Measurements from ENCODE around the gene HCK.
A peak's percentile ranks its signal among the peaks of the same experiment; 100 is the strongest.

Gene HCK

DNA sequence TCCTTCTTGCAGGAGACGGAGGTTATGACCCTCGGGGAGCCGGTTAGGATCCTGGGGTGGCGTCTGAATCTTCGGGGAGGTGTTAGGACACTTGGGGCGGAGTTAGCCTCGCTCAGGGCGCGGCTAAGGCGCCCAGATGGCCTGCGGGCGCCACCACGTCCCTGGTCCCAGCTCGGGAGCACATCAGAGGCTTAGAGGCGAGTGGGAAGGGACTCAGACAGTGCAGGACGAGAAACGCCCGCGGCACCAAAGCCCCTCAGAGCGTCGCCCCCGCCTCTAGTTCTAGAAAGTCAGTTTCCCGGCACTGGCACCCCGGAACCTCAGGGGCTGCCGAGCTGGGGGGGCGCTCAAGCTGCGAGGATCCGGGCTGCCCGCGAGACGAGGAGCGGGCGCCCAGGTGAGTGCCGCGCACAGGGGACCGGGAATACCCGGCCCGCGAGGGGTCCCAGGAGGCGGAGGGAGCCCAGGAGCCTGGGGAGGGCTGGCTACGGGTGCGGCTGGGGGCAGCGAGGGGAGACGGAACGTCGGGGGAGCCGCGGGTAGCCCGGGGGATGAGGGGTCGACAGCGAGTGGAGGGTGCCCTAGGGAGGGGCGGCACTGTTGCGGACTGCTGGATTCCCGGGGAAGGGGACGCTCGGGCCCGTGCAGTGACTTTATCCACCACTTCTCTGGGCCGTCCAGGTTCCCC, at the start of gene HCK:
Gene HCK, plus strand, starts transcription at position 153 of the 688 bp plus-strand sequence.
- Mint-ChIP-seq H3K36me3 (no peaks in the 10 kb centered on the region), H3K27ac (no peak within 1 kb of the TSS), H3K4me1 (peaks cover 19% of the 10 kb centered on the region), H3K4me3 (peak within 1 kb of the TSS; percentile 78), H3K9me3 (no peaks in the 10 kb centered on the region), H3K27me3 (peaks cover 38% of the 10 kb centered on the region)

DNA sequence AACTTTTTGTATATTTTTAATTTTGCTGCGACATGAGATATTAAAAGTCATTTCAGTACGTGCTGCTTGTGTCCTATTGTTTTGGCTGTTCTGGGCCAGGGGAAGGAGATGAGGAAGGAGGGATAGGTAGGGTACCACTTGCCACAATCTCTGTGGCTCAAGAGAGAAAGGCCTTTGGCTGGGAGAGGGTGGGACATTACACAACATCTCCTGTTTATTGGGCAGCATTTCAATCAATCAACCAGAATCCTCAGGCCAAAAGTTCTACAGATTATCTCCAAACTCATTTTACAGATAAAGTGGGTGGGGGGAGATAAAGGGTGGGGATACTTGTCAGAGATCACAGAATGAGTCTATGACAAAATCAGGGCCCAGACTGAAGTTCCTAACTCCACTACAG, 48.7 kb upstream of the HCK start:
- no peaks in the 10 kb centered on the region for H3K4me1 Mint-ChIP-seq
- H3K9me3 Mint-ChIP-seq, result no peaks in the 10 kb centered on the region
- H3K27ac Mint-ChIP-seq, result no peak overlapping the region
- H3K36me3 Mint-ChIP-seq, result no peaks in the 10 kb centered on the region
- peaks cover 1% of the 10 kb centered on the region for H3K27me3 Mint-ChIP-seq
- H3K4me3 Mint-ChIP-seq, result no peak overlapping the region

DNA sequence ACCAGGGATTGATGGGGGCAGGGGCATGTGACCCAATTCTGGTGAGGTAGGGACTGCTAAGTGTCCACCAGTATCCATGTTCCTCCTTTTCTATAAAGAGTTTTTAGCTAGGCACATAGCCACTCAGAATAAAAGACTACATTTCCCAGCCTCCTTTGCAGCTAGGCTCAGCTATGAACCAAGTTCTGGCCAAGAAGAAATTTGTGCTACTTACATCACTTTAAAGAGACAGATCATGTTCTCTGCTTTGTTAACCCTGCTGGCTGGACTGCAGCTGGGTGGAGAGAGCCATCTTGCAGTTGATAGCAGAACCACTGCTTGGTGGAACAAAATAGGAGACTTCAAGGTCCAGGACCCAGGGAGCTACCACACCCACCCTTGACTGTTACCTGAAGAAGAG, 47.1 kb upstream of the HCK start:
- no peaks in the 10 kb centered on the region for H3K4me1 Mint-ChIP-seq
- H3K4me3 Mint-ChIP-seq, result no peak overlapping the region
- H3K27me3 Mint-ChIP-seq, result peaks cover 1% of the 10 kb centered on the region
- no peak overlapping the region for H3K27ac Mint-ChIP-seq
- H3K36me3 Mint-ChIP-seq, result no peaks in the 10 kb centered on the region
- no peaks in the 10 kb centered on the region for H3K9me3 Mint-ChIP-seq

DNA sequence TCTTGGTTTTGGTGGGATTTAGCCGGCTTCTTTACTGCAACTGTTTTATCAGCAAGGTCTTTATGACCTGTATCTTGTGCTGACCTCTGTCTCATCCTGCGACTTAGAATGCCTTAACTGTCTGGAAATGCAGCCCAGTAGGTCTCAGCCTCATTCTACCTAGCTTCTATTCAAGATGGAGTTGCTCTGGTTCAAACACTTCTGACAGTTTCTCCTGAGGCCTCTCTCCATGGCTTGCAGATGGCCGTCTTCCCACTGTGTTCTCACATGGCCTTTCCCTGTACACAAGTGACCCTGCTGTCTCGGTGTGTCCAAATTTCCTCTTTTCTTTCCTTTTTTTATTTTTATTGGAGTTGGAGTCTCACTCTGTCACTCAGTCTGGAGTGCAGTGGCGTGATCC, 46.0 kb upstream of the HCK start:
- no peaks in the 10 kb centered on the region for H3K36me3 Mint-ChIP-seq
- H3K4me3 Mint-ChIP-seq, result no peak overlapping the region
- no peaks in the 10 kb centered on the region for H3K4me1 Mint-ChIP-seq
- no peaks in the 10 kb centered on the region for H3K9me3 Mint-ChIP-seq
- no peak overlapping the region for H3K27ac Mint-ChIP-seq
- H3K27me3 Mint-ChIP-seq, result peaks cover 1% of the 10 kb centered on the region

DNA sequence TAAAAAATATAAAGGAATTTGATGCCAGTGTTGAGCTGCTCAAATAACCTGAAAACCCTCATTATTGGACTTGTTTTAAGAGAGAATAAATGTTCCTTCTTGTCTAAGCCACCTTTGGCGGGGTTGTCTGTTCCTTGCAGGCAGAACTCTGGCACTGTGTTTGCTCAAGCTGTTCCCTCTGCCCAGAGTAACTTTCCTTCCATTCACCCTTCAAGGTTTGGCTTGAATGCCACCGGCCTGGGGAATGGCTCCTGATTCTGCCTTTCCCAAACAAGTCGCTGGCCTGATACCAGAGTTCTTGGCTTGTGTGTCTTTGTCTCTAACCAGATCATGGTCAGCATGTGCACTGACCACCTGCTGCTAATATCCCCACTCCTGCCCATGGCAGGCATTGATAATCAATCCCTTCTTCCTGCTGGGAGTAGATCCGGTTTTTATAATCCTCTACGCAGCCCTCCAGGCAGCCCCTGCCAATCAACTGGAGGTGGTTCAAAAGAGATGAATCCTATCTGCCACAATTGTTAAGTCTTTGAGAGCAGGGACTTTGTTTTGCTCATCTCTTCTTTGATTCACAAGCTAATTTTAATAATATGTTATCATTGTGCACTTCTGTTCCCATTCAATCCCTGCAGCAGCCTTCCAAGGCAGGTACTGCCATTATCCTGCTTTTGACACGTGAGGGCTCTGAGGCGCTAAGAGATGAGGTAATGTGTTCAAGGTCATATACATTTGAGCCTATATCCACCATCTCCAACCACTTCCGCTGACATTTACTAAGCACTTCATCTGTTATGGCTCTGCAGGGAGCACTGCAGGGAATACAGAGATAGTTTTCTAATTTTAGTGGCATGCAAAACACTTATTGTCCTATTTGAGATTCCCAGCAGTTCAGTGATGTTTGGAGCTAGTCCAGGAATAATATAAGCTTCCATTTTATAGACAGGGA, 44.9 kb upstream of the HCK start:
- Mint-ChIP-seq H3K36me3 (no peaks in the 10 kb centered on the region), H3K27me3 (peaks cover 3% of the 10 kb centered on the region), H3K4me3 (no peak overlapping the region), H3K4me1 (no peaks in the 10 kb centered on the region), H3K27ac (peak overlapping the region; percentile 65), H3K9me3 (no peaks in the 10 kb centered on the region)

DNA sequence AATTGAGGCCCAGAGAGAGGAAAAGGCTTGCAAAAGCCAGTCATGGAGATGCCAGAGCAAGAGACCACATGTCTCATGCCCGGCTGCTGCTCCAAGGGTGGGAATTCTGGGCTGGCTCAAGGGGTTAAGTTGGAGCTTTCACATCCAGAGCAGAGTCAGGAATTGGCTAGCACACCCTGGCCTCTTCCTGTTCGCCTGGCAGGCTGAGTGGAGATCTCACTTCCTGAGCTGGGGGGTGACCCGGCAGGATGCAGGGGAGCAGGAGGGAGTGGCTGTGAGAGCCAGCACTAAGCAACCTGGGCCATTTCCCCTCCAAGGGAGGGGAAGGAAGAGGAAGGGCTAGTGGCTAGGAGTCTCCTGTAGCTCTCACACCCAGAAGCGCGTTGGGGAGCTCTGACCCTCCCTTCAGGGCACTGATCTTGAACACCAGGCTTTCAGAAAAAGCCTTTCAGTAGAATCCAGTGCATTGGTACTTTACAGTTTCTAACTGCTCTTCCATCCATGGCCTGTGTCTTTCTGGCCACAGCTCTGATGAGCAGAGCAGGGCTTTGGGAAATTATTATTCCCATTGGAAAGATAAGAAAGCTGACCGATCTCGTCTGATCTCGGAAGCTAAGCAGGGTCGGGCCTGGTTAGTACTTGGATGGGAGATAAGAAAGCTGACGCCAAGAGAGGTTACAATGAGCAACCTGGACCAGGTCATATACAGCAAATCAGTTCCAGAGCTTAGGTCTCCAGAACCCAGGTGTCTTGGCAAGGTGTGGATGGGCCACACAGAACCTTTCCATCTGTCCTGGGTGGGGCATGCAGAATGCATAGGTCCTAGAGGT, 44.0 kb upstream of the HCK start:
- H3K9me3 Mint-ChIP-seq, result no peaks in the 10 kb centered on the region
- no peaks in the 10 kb centered on the region for H3K4me1 Mint-ChIP-seq
- H3K27me3 Mint-ChIP-seq, result peaks cover 3% of the 10 kb centered on the region
- no peak overlapping the region for H3K4me3 Mint-ChIP-seq
- no peaks in the 10 kb centered on the region for H3K36me3 Mint-ChIP-seq
- H3K27ac Mint-ChIP-seq, result peak overlapping the region; percentile 65

DNA sequence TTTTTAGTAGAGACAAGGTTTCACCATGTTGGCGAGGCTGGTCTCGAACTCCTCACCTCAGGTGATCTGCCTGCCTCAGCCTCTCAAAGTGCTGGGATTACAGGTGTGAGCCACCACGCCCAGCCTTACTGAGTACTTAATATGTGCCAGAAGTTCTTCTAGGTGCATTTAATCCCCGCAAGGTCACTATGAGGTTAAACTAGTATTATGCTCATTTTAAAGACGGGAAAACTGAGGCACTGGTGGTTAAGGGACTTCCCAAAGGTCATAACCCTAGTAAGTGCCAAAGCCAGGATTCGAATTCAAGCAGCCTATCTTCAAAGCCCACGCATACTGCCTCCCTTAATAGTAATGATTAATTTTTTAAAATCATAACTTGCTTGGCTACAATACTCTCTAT, 42.5 kb upstream of the HCK start:
- H3K27ac Mint-ChIP-seq, result no peak overlapping the region
- no peak overlapping the region for H3K4me3 Mint-ChIP-seq
- no peaks in the 10 kb centered on the region for H3K4me1 Mint-ChIP-seq

DNA sequence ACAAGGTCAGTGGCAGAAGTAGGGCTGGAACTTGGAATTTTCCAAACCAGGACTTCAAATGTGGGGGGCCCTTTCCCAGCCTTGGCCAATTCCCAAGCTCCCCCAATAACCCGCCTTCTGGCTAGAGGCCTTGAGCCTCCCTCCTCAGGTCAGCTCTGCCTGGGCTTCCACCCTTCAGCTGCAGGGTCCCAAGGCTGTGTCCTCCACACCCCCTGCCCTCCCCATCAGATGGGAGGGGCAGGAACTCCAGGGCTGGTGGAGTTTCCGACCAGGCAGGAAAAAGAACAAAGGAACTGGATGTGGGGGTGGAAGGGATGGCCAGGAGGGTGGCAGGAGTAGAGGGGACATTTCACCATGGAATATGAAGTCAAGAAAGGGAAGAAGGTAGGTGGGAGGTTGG, 41.9 kb upstream of the HCK start, which contains the start of gene CCM2L:
Gene CCM2L, plus strand, starts transcription at position 338 of the 400 bp plus-strand sequence. Its CDS starts 17 bp downstream, at position 355.
- Mint-ChIP-seq H3K36me3 (no peaks in the 10 kb centered on the region), H3K27me3 (peaks cover 7% of the 10 kb centered on the region), H3K9me3 (no peaks in the 10 kb centered on the region), H3K27ac (no peak within 1 kb of the TSS), H3K4me1 (no peaks in the 10 kb centered on the region), H3K4me3 (no peak within 1 kb of the TSS)

More for the DNA sequence above, 42.5 kb upstream of the HCK start:
- H3K9me3 Mint-ChIP-seq, result no peaks in the 10 kb centered on the region
- no peaks in the 10 kb centered on the region for H3K36me3 Mint-ChIP-seq
- H3K27me3 Mint-ChIP-seq, result peaks cover 3% of the 10 kb centered on the region

DNA sequence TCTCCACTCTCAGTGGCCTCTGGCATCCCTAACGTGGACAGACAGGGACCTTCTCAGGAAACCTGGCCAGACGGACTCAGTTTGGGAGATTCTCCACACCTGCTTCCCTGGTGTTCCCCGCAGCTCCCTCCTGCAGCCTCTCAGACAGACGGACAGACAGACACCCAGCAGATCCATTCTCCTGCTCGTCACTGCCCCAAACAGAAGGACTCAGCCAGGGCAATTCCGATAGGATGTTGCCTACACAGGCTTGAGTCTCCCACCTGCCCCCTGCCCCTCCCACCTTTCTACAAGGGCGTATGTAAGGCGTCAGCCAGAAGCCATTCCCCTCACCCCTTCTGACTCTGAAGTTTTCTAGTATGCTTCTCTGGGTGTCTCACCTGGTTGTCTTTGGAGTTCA, 41.4 kb upstream of the HCK start:
- H3K36me3 Mint-ChIP-seq, result no peaks in the 10 kb centered on the region
- no peaks in the 10 kb centered on the region for H3K9me3 Mint-ChIP-seq
- H3K27me3 Mint-ChIP-seq, result peaks cover 12% of the 10 kb centered on the region
- no peaks in the 10 kb centered on the region for H3K4me1 Mint-ChIP-seq
- no peak overlapping the region for H3K27ac Mint-ChIP-seq
- no peak overlapping the region for H3K4me3 Mint-ChIP-seq

DNA sequence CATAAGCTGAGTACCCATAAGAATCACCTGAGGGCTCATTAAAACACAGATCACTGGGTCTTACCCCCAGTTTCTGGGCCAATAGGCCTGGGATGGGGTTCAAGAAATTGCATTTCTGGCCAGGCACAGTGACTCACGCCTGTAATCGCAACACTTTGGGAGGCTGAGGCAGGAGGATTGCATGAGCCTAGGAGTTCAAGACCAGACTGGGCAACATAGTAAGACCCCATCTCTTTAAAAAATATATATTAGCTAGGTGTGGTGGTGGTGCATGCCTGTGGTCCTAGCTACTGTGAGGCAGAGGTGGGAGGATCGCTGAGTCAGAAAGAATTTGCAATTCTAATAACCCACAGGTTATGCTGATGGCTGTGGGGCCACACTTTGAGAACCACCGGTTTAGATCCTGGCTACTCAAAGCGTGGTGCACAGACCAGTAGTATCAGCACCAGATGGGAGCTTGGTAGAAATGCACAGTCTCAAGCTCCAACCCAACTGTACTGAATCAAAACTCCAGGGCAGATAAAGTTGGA, 39.8 kb upstream of the HCK start:
- no peaks in the 10 kb centered on the region for H3K9me3 Mint-ChIP-seq
- H3K27ac Mint-ChIP-seq, result no peak overlapping the region
- H3K27me3 Mint-ChIP-seq, result peaks cover 16% of the 10 kb centered on the region
- no peaks in the 10 kb centered on the region for H3K4me1 Mint-ChIP-seq
- no peaks in the 10 kb centered on the region for H3K36me3 Mint-ChIP-seq
- no peak overlapping the region for H3K4me3 Mint-ChIP-seq

DNA sequence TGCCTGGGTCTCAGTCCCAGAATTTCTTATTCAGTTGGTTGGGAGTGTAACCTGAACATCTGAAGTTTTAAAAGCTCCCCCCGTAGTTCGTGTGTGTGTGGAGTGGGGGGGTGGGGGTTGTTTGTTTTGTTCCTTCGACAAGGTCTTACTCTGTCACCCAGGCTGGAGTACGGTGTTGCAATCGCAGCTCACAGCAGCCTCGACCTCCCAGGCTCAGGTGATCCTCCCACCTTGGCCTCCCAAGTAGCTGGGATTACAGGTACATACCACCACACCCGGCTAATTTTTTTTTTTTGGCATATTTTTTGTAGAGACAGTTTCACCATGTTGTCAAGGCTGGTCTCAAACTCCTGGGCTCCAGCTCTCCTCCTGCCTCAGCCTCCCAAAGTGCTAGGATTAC, 38.7 kb upstream of the HCK start:
- H3K9me3 Mint-ChIP-seq, result no peaks in the 10 kb centered on the region
- H3K4me1 Mint-ChIP-seq, result peaks cover 10% of the 10 kb centered on the region
- H3K27me3 Mint-ChIP-seq, result peaks cover 21% of the 10 kb centered on the region

DNA sequence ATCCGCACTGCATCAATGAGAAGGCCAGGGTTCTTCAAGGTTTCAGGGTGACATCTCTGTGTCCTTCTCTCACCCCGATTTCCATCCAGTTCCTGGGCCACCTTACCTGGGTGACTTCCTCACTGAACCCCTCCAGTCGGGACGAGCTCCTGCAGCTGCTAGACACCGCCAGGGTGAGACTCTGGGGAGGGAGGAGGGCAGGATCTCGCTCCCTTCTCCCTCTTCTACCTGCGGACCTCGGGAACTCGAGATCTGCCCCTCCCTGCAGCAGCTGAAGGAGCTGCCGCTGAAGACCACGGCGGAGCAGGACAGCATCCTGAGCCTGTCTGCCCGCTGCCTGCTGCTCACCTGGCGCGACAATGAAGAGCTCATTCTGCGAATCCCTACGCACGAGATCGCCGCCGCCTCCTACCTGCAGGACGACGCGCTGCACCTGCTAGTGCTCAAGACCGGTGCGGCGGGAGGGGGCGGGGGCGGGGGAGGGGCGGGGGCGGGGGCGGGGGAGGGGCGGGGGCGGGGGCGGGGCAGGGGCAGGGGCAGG, 34.3 kb upstream of the HCK start:
- Mint-ChIP-seq H3K4me1 (peaks cover 24% of the 10 kb centered on the region), H3K9me3 (no peaks in the 10 kb centered on the region), H3K27ac (no peak overlapping the region), H3K36me3 (peaks cover 2% of the 10 kb centered on the region), H3K27me3 (peaks cover 47% of the 10 kb centered on the region), H3K4me3 (peak overlapping the region; percentile 79)

More for the DNA sequence above, 38.7 kb upstream of the HCK start:
- no peak overlapping the region for H3K27ac Mint-ChIP-seq
- no peak overlapping the region for H3K4me3 Mint-ChIP-seq
- H3K36me3 Mint-ChIP-seq, result no peaks in the 10 kb centered on the region

DNA sequence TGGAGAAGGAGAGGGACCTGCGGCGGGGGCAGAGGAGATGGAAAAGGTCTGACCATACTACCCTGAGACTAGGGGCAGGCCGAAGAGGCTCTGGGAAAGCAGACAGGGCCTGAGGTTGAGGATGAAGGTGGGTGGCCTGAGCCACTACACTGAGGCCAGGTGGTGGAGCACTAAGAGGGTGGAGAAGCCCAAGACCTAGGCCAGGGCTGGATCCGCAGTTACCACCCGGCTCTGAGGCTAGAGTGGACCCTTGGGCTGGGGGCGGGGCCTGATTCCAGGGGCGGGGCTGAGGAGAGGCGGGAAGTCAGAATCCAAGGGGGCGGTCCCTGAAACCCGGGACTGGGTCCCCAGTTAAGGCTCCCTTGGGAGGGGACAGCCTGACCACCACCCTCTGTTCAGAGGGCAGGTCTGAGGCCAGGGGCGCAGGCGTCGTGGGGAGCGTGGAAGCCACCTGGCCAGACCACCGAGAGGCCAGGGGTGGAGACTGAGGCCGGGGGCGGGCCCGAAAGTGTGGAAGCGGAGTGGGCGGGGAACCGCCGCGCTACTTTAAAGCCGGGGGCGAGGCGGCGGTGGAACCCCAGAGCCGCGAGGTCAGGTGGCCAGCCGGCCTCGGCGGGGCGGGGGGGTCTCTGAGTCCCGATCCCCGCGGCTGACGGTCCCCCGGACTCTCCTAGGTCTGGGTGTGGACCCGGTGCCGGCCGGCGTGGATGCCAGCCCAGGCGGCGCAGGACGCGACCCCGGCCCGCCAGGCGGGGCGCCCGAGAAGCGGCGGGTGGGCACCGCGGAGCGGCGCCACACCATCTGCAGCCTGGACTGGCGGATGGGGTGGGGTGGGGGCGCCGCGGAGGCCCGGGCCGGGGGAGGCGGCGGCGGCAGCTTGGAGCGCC, 33.5 kb upstream of the HCK start:
- no peak overlapping the region for H3K27ac Mint-ChIP-seq
- H3K36me3 Mint-ChIP-seq, result peaks cover 2% of the 10 kb centered on the region
- H3K4me1 Mint-ChIP-seq, result peaks cover 24% of the 10 kb centered on the region
- H3K27me3 Mint-ChIP-seq, result peaks cover 53% of the 10 kb centered on the region
- peak overlapping the region; percentile 76 for H3K4me3 Mint-ChIP-seq
- H3K9me3 Mint-ChIP-seq, result no peaks in the 10 kb centered on the region

DNA sequence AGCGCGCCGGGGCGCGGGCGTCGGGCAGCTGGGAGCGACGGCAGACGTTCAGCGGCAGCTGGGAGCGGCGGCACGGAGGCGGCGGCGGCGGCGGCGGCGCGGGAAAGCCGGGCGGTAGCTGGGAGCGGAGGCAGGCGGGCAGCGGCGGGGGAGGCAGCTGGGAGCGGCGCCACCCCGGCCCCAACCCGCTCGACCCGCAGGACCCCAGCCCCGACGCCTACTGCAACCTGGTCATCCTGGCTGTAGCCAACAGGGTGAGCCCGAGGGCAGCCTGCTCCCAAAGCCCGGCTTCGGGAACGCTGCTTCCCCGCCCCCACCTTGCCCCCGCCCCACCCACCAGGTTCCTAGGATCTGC, 32.9 kb upstream of the HCK start:
- H3K27ac Mint-ChIP-seq, result no peak overlapping the region
- H3K9me3 Mint-ChIP-seq, result no peaks in the 10 kb centered on the region
- H3K4me3 Mint-ChIP-seq, result peak overlapping the region; percentile 92

More for the DNA sequence above, 32.9 kb upstream of the HCK start:
- H3K4me1 Mint-ChIP-seq, result peaks cover 24% of the 10 kb centered on the region
- peaks cover 57% of the 10 kb centered on the region for H3K27me3 Mint-ChIP-seq
- H3K36me3 Mint-ChIP-seq, result peaks cover 2% of the 10 kb centered on the region
